Raji (cell line): ENCODE data around the gene INA.

Experiments used
- POLR2A ChIP-seq: IDR thresholded peaks from 2 replicates; pipeline ENCODE4 v1.6.1; 2011; ENCODE audit warnings: low read depth, low read length, control low read depth; ENCODE audit not compliant: insufficient read depth

Gene INA

DNA sequence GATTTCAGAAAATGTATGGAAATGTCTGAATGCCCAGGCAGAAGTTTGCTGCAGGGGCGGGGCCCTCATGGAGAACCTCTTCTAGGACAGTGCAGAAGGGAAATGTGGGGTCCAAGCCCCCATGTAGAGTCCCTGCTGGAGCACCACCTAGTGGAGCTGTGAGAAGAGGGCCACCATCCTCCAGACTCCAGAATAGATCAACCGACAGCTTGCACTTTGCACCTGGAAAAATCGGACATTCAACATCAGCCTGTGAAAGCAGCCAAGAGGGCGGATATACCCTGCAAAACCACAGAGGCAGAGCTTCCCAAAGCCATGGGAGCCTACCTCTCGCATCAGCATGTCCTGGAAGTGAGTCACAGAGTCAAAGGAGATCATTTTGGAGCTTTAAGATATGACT, 16.9 kb upstream of the INA start:
- TF ChIP-seq POLR2A: no peak

DNA sequence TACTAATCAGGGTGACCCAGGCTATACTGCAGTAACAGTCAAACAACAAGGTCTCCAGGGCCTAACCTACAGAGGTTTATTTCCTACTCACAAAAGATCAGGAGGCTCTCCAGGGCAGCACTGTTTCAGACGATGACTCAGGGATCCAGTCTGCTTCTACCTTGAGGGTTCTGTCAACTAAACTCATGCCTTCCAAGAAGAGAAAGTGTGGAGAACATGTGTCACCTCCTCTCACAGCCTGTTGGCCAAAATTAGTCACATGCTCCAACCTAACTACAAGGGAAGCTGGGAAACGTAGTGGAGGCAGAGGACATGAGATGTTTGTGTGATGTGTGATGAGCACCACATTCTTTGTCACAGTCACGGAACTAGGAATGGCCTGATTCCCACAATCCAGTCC, 14.7 kb upstream of the INA start:
- TF ChIP-seq POLR2A: no peak

DNA sequence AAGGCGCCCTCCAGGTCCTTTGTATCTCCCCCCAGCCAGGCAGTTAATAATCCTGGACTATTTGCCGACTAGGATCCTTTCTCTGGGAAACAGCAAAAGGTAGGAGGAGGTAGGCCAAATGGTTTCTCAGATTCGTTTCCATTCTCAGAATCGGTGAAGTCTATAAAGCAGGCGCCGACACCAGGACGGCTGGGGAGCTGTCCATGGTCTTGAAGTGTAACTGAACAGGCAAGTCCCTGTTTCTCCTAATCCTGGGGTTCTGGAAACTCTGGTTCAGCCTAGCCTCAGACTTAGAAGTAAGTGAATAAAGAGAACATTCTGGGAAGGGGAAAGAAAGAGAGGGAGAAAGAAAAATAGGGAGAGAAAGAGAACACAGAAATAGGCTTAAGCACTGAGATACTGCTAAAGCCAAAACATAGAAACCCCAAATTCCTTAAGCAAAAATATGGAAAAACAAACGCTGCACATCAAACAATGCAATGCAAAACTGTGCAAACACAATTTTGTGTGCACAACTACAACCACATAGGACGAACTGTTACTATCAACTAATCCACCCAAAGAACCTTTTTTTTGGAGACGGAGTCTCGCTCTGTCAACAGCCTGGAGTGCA, 11.1 kb upstream of the INA start:
- no peak for TF ChIP-seq POLR2A

DNA sequence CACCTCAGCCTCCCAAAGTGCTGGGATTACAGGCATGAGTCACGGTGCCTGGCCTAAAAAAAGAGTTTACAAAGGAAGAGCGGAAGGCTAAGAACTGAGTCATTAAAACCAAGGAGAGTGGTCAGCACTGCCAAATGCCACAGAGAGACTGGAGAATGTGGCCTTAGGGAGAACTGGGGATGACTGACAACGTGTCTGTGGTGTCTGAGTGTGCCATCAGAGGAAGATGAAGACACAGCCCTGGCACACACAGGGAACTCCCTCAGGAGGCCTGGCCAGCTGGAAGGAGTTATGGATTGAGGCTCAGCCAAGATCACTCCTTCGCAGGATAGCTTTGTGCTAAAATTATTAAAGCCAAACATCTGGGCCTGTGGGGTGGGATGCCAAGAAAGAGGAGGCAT, 3.9 kb upstream of the INA start:
- no peak for TF ChIP-seq POLR2A

DNA sequence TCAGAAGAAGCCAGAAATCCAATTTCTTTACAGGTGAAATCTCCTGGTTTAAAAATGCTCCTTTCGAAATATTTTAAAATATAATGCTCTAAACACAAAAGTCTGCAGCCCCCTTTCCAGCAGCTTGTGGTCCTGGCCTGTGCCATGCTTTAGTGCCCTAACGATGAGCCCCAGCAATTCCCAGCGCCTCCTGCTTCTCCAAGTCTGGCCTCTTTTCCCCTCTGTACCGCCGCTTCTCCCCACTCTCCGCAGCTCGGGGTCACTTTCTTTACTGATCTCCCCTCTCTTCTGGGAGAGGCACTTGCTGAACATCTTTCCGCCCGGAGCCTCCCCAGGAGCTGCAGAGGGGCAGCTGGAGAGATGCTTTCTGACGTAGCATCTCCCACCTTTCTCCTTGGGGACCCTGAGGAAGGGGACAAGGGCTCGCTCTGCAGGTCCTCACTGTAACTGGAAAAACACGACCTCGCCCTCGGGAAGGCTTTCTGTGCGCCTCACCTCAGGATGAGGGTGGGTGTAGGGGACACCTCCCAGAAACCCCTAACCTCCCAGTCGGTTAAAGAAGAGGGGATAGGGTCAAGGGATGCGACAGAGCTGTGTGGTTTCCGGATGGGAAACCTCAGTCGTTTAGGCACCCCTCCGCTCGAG, 565 bp upstream of the INA start:
- TF ChIP-seq POLR2A: no peak

DNA sequence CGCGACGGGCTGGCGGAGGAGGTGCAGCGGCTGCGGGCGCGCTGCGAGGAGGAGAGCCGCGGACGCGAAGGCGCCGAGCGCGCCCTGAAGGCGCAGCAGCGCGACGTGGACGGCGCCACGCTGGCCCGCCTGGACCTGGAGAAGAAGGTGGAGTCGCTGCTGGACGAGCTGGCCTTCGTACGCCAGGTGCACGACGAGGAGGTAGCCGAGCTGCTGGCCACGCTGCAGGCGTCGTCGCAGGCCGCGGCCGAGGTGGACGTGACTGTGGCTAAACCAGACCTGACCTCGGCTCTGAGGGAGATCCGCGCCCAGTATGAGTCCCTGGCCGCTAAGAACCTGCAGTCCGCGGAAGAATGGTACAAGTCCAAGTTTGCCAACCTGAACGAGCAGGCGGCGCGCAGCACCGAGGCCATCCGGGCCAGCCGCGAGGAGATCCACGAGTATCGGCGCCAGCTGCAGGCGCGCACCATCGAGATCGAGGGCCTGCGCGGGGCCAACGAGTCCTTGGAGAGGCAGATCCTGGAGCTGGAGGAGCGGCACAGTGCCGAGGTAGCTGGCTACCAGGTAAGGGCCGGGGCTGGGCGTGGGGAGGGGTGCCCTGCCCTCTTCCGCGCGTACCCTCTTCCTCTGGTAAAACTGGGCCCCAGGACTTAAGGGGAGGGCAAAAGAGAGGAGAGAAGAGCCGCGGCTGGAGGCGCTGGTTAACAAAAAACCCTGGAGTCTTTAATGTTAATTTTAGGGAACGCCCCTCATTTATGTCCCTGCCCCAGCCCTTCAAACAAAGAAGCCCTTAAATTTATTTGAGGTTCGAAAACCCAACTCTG, 987 bp downstream of the INA start:
- no peak for TF ChIP-seq POLR2A

DNA sequence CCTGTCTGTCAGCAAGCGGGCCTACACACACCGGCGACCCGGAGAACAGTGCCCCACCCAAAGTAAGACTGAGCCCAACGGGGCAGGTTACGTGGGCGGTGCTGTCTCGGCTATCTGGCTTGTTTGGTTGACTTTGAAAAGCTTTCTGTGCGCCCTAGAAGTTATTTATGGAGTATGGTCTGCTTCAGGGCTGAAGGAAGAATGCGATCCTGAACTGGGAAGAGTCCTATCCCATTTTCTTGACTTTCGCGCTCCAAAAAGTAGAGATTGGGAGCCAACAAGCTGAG, 1.5 kb downstream of the INA start:
- no peak for TF ChIP-seq POLR2A

DNA sequence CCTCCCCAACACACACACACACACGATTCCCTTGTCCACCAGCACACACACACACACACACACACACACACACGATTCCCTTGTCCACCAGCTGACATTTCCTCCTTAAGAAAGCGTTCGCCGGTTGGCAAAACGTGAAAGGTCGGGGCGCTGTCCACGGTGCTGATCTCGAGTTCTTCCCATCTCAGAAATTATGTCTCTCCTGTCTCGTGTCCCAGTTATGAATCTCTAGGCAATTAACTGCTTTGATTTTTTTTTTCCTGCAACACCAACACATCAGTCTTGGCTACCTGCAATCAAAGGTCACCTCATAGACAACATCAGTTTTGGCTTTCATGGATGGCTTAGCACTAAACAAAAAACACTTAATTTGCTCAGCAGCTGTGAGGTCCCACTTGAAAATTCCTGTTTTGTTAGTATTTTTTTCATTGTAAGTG, 1.9 kb downstream of the INA start:
- no peak for TF ChIP-seq POLR2A

DNA sequence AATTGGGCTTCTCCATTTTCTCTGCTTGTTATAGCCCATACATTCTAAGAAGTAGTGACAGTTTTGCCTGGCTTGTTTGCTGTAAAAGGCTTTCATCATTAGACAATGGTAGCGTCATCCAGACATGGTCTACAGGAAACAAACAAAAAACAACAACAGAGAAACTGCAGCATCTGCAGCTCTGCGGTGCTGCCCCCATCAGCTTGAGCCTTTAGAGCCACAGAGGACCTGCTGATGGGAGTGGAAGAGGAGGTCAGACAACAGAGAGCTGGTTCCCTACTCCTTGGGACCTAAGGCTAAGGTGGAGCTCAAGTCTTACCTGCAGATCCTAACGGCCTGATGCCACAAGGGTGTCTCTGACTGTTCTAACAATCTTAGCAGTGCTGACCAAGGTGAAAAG, 3.1 kb downstream of the INA start:
- no peak for TF ChIP-seq POLR2A

DNA sequence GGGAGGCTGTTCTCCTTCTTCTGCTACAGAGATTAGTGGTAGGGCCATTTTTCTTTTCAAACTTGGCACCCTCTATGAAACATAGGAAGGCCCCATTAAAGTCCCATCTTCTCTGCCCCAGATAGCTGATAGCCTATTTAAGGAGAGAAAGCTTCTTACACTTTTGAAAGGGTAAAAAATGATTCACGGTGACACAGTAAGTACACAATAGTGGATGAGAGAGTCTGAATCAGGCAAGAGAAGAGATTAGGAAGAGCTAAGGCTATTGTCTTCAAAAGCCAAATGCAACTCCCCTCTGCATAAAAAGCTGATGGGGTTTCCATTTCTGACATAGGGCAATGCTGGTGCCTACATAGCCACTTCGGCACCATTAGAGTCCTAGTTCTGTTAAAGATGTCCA, 3.6 kb downstream of the INA start:
- no peak for TF ChIP-seq POLR2A

DNA sequence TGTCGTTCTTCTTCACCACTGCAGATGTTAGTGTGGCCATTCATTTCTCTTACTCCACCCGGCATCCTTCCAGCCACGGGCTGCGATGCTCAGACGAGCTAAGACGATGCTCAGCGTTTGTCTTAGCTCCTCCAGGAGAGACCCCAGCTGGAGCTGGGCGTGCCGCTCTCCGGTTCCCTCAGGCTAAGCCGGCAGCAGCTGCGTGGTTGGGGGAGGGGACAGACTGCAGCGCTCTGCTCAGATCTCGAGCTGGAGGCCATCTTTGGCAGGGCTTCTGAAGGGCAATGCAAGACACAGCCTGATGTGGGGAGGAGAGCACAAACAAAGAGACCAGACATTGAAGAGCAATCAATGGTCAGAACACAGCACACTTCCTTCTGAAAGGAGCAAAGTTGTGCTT, 4.8 kb downstream of the INA start:
- TF ChIP-seq POLR2A: no peak

DNA sequence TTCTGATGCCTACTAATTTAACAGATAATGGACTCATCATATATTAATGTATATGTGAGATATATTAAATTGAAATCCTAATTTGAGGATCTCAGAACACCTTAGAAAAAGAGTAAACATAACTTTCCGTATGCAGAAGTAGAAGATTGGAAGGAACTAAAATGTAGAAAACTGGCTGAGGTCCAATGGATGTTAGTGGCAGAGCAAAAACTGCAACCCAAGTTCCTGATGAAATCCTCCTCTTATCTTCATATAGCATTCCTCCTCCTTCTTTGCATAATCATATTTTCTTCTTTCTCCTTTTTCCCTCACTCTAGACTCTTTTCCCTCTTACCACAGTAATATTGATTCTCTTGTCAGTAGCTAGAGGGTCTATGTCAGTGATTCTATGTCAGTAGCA, 6.0 kb downstream of the INA start:
- TF ChIP-seq POLR2A: no peak

DNA sequence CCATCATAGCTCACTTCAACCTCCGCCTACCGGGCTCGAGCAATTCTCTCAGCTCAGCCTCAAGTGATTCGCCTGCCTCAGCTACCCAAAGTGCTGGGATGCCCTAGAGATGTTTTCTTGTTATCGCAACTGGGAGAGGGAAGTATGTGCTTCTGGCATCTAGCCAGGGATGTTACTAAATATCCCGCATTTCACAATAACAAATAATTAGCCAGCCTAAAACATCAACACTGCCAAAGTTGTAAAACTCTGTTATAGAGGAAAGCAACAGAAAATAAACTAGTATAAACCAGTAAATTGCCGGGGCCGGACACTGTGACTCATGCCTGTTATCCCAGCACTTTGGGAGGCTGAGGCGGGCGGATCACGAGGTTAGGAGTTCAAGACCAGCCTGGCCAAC, 7.2 kb downstream of the INA start:
- no peak for TF ChIP-seq POLR2A

DNA sequence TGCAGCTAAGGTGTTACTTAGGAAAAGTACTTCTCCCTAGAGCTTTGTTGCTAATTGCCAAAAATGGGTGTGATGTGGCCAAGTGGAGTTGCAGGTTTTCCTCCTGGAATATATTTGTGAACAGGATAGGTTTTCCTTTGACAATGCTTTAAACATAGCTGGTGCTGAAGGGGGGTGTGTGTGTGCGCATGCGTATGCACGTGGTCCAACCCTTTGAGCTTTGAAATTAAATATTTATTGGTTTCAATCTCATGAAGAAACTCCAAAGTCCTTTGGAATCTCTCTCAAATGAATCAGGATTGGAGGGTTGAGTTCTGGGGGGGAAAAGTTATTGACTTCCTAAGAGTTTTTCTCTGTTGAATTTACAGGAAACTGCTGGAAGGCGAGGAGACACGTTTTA, 11.1 kb downstream of the INA start:
- no peak for TF ChIP-seq POLR2A

DNA sequence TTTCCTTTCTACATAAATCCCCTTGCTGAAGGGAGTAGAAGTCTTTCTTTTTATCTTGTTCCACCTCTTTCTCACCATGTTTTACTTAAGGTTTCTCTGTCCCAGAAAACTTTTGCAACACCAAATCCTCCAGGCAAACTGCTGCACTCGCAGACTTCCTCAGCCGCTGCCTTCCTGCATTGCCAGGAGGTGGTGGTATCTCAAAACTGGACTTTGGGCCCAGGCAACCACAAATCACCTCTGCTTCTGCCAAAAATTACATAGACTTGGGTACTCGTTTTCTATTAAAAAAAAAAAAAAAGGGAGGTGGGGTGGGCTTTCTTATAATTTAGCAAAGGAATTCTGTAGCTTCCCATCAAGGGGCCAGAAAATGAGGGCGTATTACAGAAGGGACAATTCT, 14.7 kb downstream of the INA start:
- no peak for TF ChIP-seq POLR2A

DNA sequence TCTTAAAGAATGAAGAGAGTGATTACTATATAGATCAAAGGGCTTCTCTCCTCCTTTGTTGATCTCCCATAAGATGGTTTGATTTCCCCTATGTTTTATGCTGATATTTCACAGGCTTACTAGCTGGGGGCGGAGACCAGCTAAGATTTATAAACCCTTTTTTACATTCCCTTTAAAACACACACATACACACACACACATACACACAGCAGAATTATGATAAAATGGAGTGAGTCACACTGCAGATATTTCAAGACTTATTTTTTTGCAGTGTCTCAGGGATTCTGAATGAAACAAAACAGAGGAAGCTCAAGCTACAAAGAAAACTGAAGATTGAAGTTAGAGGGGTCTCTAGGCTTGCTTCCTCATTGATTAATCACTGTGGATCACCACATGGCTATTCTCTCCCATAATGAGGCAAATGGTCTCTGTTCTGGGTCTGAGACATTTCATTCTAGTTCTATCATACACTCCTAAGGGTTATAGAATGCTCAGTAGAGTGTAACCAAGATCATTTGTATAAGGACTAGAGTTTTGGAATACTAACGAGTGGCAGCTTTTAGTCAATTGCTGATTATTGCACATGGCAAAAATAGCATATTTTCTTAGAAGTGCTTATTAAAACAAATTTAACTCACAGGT, 18.6 kb downstream of the INA start:
- no peak for TF ChIP-seq POLR2A
